Mucosa of gallbladder (tissue), 1 donor: ENCODE results near the gene GCN1. TPM values are rescaled to one million over a fixed set of nuclear protein-coding genes. Genes with fewer than 3 reads are reported as not detected.

ENCODE experiments used
- DNase-seq: peaks from one replicate; pipeline ENCODE4 v3.0.0-alpha.2; 2020; ENCODE audit warnings: low spot score
- total RNA-seq: library from RNA; stranded (reverse); gene quantifications from one replicate; pipeline ENCODE4 v1.2.1, GENCODE V29; 2021
- donor health status: DM: no; HTN: no; CAD: no.

The GCN1 gene
- total RNA-seq, 1 donor from 2014 or later, result 80.4 TPM

- no peak for DNase-seq
Measured at GRCh38 chr12:120142231-120142877, 52.2 kb downstream of the GCN1 start.

GRCh38 chr12:120141336-120141735 lies 53.2 kb downstream of the GCN1 start:
- DNase-seq, result no peak

GRCh38 chr12:120140603-120141002 lies 53.9 kb downstream of the GCN1 start:
- DNase-seq, result no peak

GRCh38 chr12:120139958-120140357 lies 54.6 kb downstream of the GCN1 start:
- DNase-seq, result no peak

GRCh38 chr12:120138366-120138765 lies 56.1 kb downstream of the GCN1 start:
- DNase-seq, result no peak

- no peak for DNase-seq
Measured at GRCh38 chr12:120137833-120138232, 56.7 kb downstream of the GCN1 start.

- DNase-seq, result no peak
Measured at GRCh38 chr12:120136093-120136770, 58.3 kb downstream of the GCN1 start.

GRCh38 chr12:120134307-120134980 lies 60.1 kb downstream of the GCN1 start:
- DNase-seq, result no peak

GRCh38 chr12:120132863-120133385 lies 61.6 kb downstream of the GCN1 start:
- DNase-seq, result no peak

GRCh38 chr12:120132054-120132836 lies 62.3 kb downstream of the GCN1 start:
- no peak for DNase-seq

- DNase-seq, result no peak
Measured at GRCh38 chr12:120131116-120131515, 63.4 kb downstream of the GCN1 start.

- no peak for DNase-seq
Measured at GRCh38 chr12:120130011-120130410, 64.5 kb downstream of the GCN1 start.

- peak; percentile 40 for DNase-seq
Measured at GRCh38 chr12:120126635-120127005, 67.9 kb downstream of the GCN1 start.

- no peak for DNase-seq
Measured at GRCh38 chr12:120125792-120126634, 68.5 kb downstream of the GCN1 start.

- no peak for DNase-seq
Measured at GRCh38 chr12:120125029-120125428, 69.5 kb downstream of the GCN1 start.

GRCh38 chr12:120121766-120122293 lies 72.7 kb downstream of the GCN1 start:
- no peak for DNase-seq

GRCh38 chr12:120121343-120121742 lies 73.2 kb downstream of the GCN1 start:
- DNase-seq, result no peak

- no peak for DNase-seq
Measured at GRCh38 chr12:120119271-120119973, 75.1 kb downstream of the GCN1 start.

- DNase-seq, result no peak
Measured at GRCh38 chr12:120118321-120119061, 76.0 kb downstream of the GCN1 start.

- DNase-seq, result no peak
Measured at GRCh38 chr12:120117961-120118320, 76.6 kb downstream of the GCN1 start.
